HG03064 (cell line): ENCODE results near the gene TNFSF9.
A peak's percentile ranks its signal among the peaks of the same experiment; 100 is the strongest.

Experiments
- ATAC-seq: cut with Tn5 transposase; IDR thresholded peaks from one replicate; pipeline ENCODE4 v1.9.1; 2021; ENCODE audit warnings: low read depth; ENCODE audit not compliant: unreplicated experiment

TNFSF9 gene

GRCh38 chr19:6530386-6531162, at the start of gene TNFSF9:
Gene TNFSF9 (plus strand): TSS chr19:6531026. CDS start chr19:6531037, 11 bp downstream.
- peak; percentile 32 for ATAC-seq

DNA sequence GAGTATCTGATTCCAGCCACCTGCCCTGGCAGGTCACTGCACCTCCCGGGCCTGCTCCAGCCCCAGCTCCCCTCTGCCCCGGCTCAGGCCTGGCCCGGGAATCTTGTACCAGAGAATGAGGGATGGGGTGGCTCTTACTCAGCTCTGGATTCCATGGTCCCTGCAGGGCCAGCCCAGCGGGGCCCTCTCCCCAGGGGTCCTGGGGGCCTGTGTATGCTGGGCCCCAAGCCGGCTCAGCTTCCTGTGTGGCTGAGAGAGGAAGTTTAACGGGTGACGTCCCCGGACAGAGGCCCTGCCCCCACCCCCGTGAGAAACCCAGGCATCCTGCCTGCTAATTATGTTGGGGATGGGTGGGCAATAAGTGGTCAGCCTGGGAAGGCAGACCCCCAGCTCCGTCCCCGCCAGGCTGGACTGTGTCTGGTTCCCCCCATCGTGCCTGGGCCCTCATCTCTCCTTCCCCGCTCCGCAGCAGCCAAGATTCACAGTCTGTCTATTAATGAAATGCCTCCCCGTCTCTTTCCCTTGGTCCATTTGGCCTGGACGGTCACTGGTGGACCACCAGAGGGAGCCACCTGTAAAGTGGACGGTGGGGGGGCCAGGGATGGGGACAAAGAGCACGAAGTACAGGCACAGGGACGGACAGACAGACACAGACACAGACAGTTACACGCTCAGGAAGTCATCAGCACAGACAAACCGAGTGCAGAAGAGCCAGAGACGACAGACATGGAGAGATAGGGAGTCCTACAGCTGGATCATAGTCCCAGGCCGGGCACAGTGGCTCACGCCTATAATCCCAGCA, 49.1 kb upstream of the TNFSF9 start, which contains the start of gene DENND1C:
Gene DENND1C, minus strand, starts transcription at position 247 of the 802 bp plus-strand sequence. Its CDS starts 92 bp downstream, at position 155.
- ATAC-seq, result peak; percentile 79

DNA sequence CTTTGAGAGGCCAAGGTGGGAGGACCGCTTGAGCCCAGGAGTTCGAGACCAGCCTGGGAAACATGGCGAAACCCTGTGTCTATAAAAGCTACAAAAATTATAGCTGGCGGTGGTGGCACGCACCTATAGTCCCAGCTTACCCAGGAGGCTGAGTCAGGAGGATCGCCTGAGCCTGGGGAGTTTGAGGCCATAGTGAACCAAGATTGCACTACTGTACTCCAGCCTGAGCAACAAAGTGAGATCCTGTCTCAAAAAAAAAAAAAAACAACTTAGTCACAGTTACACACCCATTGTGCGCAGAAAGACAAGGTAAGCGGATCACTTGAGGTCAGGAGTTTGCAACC, 48.5 kb upstream of the TNFSF9 start:
- no peak for ATAC-seq

- no peak for ATAC-seq
Measured at GRCh38 chr19:6483235-6483634, 47.6 kb upstream of the TNFSF9 start.

DNA sequence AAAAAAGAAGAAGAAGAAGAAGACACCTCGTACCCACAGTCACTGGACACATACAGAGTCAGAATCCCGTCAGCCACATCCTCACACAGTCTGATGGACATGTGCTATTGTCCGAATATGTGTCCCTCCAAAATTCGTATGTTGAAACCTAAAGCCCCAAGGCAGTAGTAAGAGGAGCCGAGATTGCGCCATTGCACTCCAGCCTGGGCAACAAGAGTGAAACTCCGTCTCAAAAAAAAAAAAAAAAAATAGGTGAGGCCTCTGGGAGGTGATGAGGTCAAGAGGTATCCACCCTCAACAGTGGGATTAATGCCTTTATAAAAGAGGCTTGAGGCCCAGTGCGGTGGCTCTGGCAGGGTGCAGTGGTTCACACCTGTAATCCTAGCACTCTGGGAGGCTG, 46.6 kb upstream of the TNFSF9 start:
- no peak for ATAC-seq

DNA sequence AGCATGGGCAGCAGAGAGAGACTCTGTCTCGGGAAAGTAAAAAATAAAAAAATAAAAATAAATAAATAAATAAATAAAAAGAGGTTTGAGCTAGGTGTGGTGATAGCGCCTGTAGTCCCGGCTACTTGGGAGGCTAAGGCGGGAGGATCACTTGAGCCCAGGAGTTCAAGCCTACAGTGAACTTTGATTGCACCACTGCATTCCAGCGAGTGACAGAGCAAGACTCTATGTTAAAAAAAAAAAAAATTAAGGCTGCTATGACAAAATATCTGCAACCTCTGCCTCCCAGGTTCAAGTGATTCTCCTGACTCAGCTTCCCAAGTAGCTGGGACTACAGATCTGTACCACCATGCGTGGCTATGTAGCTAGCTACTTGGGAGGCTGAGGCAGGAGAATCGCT, 46.0 kb upstream of the TNFSF9 start:
- ATAC-seq, result no peak

- ATAC-seq, result no peak
Measured at GRCh38 chr19:6489278-6490061, 41.4 kb upstream of the TNFSF9 start.

GRCh38 chr19:6490134-6490533, 40.7 kb upstream of the TNFSF9 start:
- ATAC-seq, result no peak

- ATAC-seq, result no peak
Measured at GRCh38 chr19:6491802-6492592, 38.8 kb upstream of the TNFSF9 start.

- no peak for ATAC-seq
Measured at GRCh38 chr19:6494438-6495036, 36.3 kb upstream of the TNFSF9 start.

- no peak for ATAC-seq
Measured at GRCh38 chr19:6495947-6496346, 34.9 kb upstream of the TNFSF9 start.

GRCh38 chr19:6498294-6499036, 32.4 kb upstream of the TNFSF9 start:
- ATAC-seq, result no peak

- ATAC-seq, result no peak
Measured at GRCh38 chr19:6499052-6499790, 31.6 kb upstream of the TNFSF9 start.

GRCh38 chr19:6500837-6501739, 29.7 kb upstream of the TNFSF9 start:
- ATAC-seq, result no peak

DNA sequence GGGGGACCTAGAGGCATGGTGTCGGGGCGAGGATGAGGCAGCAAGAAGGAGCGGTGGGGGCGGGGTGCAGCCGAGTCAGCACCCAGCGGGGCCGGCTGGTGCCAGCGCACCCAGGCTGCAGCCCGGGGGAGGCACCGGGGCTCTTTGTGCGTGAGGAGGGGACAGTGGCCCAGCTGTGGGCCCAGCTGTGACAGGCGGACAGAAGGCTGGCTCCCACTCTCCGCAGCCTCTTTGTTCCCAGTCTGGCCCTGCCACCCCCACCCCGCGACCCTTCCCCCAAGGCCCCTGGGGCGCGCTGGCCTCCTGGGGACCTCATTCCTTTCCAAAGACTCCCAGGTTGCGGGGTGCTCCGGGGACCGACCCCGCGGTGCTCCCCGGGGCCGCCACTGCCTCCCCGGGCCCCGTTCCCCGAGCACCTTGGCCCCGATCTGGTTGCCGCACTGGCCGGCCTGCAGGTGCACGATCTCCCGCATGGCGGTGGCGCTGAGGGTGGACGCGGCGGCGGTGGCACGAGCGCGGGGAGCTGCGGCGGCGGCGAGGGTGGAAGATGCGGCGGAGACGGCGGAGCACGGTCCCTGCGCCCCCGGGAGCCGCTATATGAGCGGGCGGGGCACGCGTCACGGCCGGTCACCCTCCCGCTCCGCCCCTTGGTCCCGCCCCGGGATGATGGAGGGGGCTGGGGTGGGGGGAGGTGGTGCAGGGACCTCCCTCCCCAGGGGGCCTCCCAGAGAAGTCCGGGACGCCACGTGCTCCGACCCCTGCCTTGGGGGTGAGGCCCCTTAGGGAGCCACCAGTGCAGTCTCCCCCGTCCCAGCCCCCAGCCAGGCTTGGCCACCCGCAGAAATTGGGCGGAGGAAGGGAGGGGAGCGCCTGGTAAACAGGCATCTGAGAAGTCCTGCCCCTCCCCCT, 28.8 kb upstream of the TNFSF9 start, which contains the start of gene TUBB4A:
Gene TUBB4A, minus strand, starts transcription at position 570 of the 909 bp plus-strand sequence. Its CDS starts 97 bp downstream, at position 473.
- ATAC-seq, result no peak
